Fibroblast of pulmonary artery (primary cell): ENCODE results near the gene MAP4K4.
"Not testable (repeated sequence)": the region's sequence is repeated elsewhere in the genome, so short reads cannot be mapped to it uniquely, and the experiment has no call there.

ENCODE experiments used
- DNase-seq: peaks from one replicate; pipeline ENCODE4 v3.0.0-alpha.2; 2010; ENCODE audit warnings: low read depth
- H3K4me3 ChIP-seq: replicated peaks from 2 replicates; pipeline ENCODE4 v1.5.1; 2011; ENCODE audit warnings: low read depth, mild to moderate bottlenecking, control low read depth, low read length, moderate library complexity
- TF ChIP-seq, protein P1 (sequence below): IDR thresholded peaks from 2 replicates; pipeline ENCODE4 v1.5.1; 2011; ENCODE audit warnings: mild to moderate bottlenecking, control low read depth, low read length, inconsistent platforms; ENCODE audit errors: missing control alignments

MAP4K4 gene

DNA sequence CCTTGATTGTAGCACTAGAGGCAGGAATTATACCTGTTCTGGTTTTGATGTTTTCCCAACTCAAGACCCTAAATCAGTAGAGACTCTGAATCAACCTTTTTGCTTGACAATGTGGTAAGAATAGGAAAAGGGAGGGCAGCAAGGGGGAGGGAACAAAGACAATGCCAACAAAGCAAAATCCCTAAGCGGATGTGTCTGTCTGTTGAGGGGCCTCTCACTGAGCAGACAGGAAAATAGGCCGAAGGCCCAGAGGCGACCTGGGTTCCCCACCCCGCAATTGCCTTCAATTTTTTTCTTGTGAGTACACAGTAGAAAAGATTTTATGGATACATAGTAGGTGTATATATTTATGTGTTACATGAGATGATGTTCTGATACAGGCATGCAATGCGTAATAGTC lies 75.6 kb downstream of the MAP4K4 start:
- H3K4me3 ChIP-seq, result no peak overlapping the region
- TF ChIP-seq, protein P1, sequence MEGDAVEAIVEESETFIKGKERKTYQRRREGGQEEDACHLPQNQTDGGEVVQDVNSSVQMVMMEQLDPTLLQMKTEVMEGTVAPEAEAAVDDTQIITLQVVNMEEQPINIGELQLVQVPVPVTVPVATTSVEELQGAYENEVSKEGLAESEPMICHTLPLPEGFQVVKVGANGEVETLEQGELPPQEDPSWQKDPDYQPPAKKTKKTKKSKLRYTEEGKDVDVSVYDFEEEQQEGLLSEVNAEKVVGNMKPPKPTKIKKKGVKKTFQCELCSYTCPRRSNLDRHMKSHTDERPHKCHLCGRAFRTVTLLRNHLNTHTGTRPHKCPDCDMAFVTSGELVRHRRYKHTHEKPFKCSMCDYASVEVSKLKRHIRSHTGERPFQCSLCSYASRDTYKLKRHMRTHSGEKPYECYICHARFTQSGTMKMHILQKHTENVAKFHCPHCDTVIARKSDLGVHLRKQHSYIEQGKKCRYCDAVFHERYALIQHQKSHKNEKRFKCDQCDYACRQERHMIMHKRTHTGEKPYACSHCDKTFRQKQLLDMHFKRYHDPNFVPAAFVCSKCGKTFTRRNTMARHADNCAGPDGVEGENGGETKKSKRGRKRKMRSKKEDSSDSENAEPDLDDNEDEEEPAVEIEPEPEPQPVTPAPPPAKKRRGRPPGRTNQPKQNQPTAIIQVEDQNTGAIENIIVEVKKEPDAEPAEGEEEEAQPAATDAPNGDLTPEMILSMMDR, result no peak
- no peak for DNase-seq

DNA sequence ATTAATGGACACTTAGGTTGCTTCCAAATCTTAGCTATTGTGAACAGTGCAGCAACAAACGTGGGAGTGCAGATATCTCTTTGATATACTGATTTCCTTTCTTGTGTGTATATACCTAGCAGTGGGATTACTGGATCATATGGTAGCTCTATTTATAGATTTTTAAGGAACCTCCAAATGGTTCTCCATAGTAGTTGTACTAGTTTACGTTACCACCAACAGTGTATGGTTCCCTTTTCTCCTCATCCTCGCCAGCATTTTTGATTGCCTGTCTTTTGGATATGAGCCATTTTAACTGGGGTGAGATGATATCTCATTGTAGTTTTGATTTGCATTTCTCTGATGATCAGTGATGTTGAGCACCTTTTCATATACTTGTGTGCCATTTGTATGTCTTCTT lies 76.5 kb downstream of the MAP4K4 start:
- H3K4me3 ChIP-seq, DNase-seq: not testable (repeated sequence)

DNA sequence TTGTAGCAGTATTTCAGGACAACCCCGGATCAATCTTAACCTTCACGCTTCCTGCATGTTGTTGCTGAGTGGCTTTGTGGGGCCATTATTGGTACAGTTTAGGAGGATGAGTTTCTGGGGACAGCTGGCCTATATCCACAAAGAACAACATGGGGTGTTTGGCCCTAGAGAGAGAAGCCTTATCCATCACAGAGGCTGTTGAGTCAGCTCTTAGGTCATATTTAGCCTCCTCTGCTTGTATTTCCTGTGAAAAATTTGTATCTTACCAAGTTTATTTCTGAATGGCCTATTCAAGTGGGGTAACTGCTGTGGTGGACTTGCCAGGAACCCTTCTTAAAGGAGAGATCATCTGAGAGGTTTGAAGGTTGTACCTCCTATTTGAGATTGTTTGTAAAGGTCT lies 77.6 kb downstream of the MAP4K4 start:
- H3K4me3 ChIP-seq, result no peak overlapping the region
- TF ChIP-seq, protein P1, result no peak
- DNase-seq, result peak; percentile 41

DNA sequence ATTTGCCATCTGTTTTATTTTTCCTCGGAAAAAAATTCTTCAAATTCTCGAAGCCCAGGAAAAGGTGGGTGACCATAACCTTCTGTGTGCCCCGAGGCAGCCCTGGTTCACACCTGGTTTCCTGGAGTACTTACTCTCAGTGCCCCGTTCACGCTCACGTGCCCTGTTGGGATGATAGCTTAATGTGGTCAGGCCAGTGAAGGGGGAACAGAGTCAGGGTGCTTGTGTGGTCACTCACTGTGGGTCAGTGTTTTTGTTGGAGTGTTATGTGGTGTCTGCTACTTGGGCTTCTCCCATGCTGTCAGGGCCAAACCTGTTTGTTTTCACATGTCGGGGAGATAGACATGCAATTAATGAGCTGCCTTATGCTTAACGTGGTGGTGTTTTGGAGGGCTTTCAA lies 78.1 kb downstream of the MAP4K4 start:
- TF ChIP-seq, protein P1, result no peak
- H3K4me3 ChIP-seq, result no peak overlapping the region
- no peak for DNase-seq

DNA sequence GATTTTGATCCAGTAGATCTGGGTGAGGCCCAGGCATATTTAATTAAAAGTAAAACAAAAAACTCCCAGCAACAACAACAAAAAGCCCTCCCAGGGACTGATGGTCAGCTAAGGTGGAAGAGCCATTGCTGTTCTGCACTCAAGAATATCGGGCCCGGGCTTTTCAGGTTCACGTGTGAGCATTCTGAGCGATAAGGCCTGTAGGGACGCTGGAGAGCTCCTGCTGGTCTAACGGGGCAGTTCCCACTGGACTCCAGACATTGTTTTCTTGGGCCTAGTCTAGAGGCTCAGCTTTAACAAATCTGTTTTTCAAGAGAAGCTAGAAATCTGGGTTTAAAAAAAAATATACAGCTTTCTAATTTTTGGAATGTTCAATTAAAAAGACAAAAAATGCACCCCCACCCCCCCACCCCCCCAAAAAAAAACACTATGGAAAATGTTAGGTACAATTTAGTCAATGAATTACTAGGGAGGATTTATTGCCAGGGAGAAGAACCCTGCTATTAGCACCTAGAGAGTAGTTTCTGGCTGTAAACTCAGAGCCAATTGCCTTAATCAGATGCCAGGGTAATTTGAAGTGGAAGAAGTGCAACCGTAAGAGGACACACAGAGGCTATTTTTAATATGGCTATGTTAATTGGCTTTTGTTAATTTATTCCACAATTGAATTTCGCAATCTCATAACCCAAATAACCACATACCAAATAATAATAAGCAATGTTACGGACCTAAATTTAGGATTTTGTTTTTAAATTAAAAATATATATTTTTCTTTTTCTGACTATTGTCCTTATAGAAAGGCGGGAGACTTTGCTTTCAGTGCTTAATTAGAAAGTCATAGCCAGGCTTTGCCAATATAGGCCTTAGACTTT lies 78.9 kb downstream of the MAP4K4 start:
- TF ChIP-seq, protein P1, result peak; percentile 50
- peak; percentile 46 for DNase-seq
- no peak overlapping the region for H3K4me3 ChIP-seq

DNA sequence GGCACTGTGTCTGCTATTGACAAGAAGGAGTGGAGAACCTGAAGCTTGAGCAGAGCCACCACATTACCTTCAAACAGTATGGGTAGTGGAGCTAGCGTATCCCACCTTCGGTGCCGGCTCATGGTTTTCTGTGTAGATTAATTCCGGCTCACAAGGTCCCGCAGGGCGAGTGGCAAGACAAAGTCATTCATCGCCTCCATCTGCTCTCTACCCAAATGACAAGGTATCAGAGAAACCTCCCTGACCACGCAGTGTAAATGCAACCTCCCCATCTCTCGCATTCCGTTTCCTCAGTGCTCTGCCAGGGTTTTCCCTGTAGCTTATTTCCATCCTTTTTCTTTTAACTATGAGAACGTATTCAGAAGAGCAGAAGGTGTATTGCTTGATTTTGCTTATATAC lies 79.8 kb downstream of the MAP4K4 start:
- TF ChIP-seq, protein P1, result no peak
- no peak for DNase-seq
- no peak overlapping the region for H3K4me3 ChIP-seq

DNA sequence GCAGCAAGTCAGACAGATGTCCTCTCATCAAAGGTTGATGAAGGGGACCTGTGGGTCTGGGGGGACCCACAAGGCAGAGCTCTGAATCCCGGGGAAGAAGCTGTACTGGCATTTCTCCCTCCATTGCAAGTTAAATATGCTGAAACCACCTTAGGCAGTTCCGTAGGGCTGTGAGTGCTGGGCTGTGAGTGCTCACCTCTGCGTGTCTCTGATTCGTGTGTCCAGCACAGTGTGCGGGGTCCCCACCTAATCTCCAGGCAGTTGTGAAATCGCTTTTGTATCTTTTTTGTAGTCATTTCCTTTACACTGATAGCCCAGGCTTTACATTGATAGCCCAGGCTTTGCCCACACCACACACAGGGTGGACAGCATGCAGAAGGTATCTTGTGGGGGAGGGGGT lies 80.6 kb downstream of the MAP4K4 start:
- TF ChIP-seq, protein P1, result no peak
- H3K4me3 ChIP-seq, result no peak overlapping the region
- no peak for DNase-seq
